Ecto neural progenitor cell (in vitro differentiated cells): ENCODE measurements around the gene C16orf92.

Experiments used
- DNase-seq: peaks from one replicate; pipeline ENCODE4 v3.0.0-alpha.2; 2018; ENCODE audit warnings: low spot score

Gene C16orf92

GRCh38 chr16:29989111-29989858 lies 33.7 kb upstream of the C16orf92 start:
- no peak for DNase-seq

- DNase-seq: no peak
Observed at GRCh38 chr16:29990034-29990433, 33.0 kb upstream of the C16orf92 start.

GRCh38 chr16:29990883-29991570 lies 32.0 kb upstream of the C16orf92 start:
- no peak for DNase-seq

- no peak for DNase-seq
Observed at GRCh38 chr16:29991571-29991904, 31.5 kb upstream of the C16orf92 start.

- no peak for DNase-seq
Observed at GRCh38 chr16:29992344-29992967, 30.5 kb upstream of the C16orf92 start.

DNA sequence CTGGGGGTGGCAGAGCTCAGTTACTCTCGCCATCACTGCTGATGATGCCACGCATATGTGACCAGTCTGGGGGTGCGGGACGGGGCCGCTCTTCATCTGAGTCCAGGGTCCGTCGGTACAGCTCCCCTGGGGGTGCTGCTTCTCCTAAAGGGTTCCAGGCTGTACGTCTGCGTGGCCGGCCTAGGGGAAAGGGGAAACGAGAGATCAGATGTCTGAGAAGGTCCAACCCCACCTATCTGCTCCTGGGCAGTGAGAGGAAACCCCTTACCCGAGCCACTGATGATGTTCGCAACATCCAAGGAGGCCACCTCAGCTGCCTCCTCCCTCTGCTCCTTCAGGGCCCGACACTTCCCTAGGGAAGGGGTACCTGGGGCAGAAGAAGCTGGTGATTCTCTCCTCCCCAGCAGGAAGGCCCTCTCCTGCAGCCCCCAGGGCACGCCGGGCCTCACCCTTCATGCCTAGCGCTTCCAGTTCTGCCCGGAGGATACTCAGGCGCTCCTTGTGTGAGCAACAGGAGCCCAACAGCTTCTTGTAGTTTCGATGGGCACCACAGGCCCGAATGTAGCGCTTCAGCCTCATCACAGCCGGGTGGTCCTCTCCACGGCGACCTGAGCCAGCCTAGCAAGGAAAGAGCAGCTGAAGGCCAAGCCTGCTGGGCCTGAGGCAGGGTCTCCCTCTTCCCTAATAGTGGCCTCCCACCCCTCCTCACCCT lies 29.7 kb upstream of the C16orf92 start:
- no peak for DNase-seq

- no peak for DNase-seq
Observed at GRCh38 chr16:29993903-29994599, 28.9 kb upstream of the C16orf92 start.

DNA sequence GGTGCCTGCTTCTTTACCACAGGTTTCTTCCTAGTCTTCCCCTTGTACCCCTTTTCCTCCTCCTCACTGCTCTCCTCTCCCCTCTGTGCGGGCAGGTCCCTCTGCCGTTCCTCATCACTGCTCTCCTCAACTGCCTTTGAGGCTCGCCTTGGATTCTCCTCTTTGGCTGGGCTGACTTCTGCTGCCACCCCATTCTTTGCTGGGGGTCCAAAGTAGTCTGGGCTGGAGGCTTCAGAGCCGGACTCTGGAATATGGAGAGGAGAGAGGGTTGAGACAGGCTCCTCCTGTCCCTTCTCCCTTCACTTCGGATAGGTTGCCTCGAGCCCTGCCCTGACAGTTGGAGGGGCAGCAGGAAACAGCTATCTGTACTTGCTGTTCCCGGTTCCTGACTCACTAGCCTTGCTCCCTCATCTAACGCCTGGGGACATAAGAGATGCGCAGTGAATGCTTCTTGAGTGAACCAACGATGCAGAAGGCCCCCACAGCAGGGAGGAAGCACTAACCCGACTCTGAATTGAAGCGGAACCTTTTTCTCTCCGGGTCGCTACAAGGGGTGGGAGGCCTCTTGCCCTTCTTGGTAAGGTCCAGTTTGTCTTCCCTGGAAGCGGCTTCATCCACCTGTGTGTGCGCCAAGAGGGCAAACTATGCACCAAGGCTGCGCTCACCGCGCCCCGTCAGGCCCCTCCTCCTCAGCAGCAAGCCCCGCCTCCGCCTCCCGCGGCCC lies 28.2 kb upstream of the C16orf92 start:
- DNase-seq: no peak

DNA sequence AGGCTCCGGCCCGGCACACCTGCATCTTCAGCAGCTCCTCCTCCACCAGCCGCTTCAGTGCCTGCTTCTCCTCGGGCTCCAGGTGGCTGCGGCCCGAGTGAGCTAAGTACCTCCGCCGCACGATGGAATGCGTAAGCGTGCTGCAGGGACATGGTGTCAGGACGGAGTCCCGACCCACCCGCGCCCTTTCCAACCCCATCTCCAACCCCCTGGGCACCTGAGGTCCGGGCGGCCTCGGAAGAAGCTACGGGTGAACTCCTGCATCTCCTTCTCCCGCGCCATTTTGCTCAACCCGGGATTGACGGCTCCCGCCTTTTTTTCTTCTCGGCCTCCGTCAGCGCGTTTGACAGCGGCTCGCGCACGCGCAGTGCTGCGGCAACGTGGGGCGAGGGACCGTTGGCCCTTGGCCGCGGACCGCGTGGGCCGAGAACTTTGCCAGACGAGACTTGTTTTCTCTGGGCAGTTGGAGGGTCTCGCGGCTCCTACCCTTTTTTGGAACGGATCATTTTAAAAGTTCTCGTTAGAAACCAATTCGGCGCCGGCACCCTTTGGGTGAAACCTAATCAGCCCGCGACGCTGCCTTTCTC lies 27.6 kb upstream of the C16orf92 start, which contains the start of gene HIRIP3:
TSS of gene HIRIP3 (minus strand) at position 294 of the 587 bp plus-strand sequence. CDS start at position 282, 12 bp downstream.
- DNase-seq: peak; percentile 88

DNA sequence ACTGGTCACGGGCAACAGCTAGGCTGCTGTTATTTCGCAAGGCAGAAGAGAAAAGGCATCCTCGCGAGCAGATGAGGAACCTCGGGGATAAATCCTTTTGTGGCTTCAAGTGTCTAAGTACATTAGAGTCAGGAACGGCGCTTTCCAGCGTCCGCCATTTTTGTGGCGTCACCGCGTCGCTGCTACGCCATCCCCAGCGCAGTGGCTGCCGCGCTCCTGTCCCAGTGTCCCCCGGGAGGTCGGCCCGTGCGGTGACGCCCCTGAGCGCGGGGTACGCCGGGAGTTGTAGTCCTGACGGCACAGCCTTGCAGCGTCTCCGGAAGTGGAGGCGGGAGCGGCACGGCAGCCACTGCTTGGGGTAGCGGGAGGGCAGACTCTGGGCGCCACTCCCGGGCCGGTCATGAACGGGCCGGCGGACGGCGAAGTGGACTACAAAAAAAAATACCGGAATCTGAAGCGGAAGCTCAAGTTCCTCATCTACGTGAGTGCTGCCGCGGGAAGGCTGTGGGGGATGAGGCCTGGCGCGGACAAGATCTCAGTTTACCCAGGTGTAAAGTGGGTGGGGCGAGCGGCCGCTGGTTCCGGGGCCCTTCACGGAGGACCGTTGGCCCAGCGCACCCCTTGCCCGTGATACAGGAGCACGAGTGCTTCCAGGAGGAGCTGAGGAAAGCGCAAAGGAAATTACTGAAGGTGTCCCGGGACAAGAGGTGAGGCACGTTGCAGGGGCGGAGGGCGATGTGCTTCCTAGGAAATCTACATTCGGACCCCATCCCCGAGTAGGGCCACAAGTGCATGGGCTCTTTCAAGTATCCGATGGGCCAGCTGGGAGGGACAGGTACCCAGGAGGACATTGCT lies 26.9 kb upstream of the C16orf92 start, which contains the start of gene INO80E:
TSS of gene INO80E (plus strand) at position 331 of the 855 bp plus-strand sequence. CDS start at position 401, 70 bp downstream.
- peak; percentile 99 for DNase-seq

DNA sequence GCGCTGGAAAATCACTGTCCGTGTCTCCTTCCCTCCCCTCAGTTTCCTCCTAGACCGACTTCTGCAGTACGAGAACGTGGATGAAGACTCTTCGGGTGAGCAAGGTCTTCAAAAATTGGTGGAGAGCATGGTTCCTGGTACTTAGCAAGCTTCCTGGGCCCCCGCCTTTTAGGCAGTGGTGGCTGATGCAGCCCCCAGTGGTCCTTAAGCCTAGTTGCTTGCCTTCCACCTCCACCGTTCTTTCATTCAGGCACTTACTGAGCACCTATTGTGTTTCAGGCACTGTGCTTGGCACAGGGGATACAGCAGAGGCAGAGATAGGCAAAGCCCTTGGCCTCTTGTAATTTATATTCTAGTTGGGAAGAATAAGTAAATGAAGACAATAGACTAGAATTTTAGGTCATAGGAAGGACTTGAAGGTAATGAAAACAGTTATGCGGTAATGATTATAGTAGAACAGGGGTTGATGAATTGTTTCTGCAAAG lies 26.2 kb upstream of the C16orf92 start:
- DNase-seq: no peak

DNA sequence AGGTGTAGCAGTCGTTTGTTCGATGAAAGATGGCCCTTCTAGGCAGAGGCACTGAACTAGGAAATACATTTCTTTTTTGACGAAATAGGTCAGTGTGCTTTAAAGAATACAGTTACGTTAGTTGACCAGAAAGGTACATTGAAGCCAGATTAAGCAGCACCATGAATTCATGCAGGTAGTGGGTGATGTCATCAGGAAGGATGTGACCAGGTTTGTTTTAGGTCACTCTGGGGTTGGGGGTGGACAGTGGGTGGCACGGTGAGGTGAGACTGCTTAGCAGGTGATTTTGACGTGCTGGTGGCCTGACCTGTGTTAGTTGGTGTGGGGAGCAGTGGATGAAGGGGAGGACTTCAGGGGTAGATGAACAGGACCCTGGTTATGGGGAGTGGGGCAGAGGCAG lies 23.4 kb upstream of the C16orf92 start:
- DNase-seq: no peak

GRCh38 chr16:30000735-30001631 lies 22.0 kb upstream of the C16orf92 start:
- DNase-seq: no peak

GRCh38 chr16:30002614-30003346 lies 20.2 kb upstream of the C16orf92 start:
- DNase-seq: no peak

- no peak for DNase-seq
Observed at GRCh38 chr16:30003670-30004423, 19.2 kb upstream of the C16orf92 start.

- DNase-seq: no peak
Observed at GRCh38 chr16:30004424-30004776, 18.6 kb upstream of the C16orf92 start.

- DNase-seq: no peak
Observed at GRCh38 chr16:30004811-30005242, 18.2 kb upstream of the C16orf92 start.
